Measurements from ENCODE around the gene SLC18B1.

The SLC18B1 gene

DNA sequence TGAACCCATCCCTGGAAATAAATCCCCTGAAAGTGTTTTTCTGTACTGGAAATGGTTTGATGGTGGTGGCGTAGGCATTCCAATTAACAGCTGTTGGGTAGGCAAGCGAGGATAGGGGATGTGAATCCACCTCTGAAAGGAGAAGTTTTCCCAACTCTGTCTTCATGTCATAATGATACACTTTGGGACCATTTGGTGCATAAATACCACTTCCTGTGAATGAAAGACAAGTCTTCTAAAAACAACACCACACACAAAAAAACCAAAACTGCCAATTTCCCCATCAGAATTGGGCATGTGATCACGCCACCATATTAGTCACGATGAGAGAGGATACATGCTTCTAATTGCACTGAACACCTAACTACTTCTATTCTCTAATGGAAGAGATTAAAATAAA is 47.1 kb downstream of the SLC18B1 start:
- DNase-seq (ENCODE audit: low read depth, low spot score) = no peak
- no peak overlapping the region for H3K4me3 ChIP-seq (ENCODE audit: low read length)

DNA sequence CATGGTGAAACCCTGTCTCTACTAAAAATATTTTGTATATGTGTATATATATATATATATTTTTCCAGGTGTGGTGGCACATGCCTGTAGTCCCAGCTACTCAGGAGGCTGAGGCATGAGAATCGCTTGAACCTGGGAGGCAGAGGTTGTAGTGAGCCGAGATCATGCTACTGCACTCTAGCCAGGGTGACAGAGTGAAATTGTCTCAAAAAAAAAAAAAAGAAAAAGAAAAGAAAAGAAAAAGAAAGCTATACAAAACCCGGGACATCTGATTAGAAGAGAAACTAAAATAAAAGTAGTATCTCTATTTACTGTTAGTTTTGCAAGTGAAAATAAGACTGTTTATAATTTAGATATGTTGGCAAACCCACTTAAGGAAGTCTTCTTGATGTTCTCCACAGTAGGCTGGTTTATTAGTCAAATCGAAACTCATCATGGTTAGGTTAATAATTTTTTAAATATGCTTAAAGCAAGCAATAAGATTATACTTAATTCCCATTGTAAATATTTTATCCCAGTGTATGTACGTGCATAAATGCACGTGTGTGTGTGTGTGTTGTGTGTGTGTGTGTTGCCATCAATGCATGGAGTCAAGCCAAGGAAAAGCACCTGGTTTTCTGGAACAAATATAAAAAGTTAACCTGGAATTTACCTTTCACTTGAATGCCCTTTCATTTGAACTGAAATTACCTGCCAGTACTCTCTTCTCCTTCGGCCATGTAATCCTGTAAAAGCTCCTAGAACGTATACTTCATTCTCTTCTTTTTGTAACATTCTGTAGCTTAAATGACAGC is 47.8 kb downstream of the SLC18B1 start:
- no peak for DNase-seq (ENCODE audit: low read depth, low spot score)
- no peak overlapping the region for H3K4me3 ChIP-seq (ENCODE audit: low read length)

DNA sequence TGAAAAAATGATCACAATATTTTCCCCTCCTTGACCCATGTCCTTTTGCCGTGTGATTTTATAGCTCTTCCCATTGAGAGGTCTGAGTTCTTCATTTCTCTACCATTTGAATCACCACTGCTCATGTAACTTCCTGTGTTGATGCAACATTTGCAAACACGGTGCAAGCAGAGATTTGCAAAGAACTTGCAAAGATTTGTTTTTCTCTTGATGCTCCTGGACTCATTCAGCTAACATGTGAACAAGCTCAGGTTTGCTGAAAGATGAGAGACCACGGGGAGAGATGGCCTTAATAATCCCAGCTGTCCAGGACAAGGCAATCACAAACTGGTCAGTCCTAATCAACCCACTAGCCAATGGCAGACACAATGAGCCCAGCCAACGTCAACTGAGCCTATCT is 49.3 kb downstream of the SLC18B1 start:
- H3K4me3 ChIP-seq (ENCODE audit: low read length) = no peak overlapping the region

DNA sequence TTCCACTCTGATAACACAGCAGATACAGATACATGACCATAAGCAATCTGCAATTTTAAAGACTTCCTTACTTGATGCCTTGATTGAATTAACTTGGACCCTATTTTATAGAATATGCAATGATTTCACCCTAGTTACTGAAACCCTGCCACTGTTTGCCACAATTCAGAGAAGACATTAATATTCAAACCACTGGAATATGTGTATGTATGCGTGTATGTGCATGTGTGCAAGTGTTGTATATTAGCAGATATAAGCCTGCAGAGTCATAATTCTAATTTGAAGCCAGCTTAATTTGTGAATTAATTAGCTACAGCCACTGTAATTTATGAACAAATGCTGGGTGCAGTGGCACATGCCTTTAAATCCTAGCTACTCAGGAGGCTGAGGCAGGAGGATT is 50.0 kb downstream of the SLC18B1 start:
- H3K4me3 ChIP-seq (ENCODE audit: low read length) = no peak overlapping the region

More for the DNA sequence above, 49.3 kb downstream of the SLC18B1 start:
- no peak for DNase-seq (ENCODE audit: low read depth, low spot score)

GRCh38 chr6:132746048-132746447 is 52.4 kb downstream of the SLC18B1 start:
- no peak overlapping the region for H3K4me3 ChIP-seq (ENCODE audit: low read length)
- DNase-seq (ENCODE audit: low read depth, low spot score) = no peak

More for the DNA sequence above, 50.0 kb downstream of the SLC18B1 start:
- DNase-seq (ENCODE audit: low read depth, low spot score) = no peak

GRCh38 chr6:132742495-132742894 is 55.9 kb downstream of the SLC18B1 start:
- DNase-seq (ENCODE audit: low read depth, low spot score) = no peak
- H3K4me3 ChIP-seq (ENCODE audit: low read length) = no peak overlapping the region

DNA sequence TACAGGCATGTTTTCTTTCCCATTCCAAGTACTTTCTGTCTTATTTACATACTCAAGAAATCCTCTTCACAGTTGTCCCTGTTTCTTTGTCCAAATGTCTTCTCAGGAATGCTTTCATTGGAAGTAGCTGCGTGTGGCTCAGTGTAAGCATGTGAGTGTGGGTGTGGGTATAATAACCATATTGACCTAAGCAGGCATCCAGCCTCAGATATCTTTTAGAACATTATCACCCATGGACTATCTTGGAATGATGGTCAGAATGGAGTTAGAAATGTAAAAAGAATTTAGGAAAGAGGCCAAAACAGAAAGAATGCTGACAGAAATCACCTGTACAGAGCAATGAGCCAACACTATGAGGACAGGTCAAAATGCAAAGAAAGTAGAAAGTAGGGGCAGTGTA is 57.2 kb downstream of the SLC18B1 start:
- H3K4me3 ChIP-seq (ENCODE audit: low read length) = no peak overlapping the region
- no peak for DNase-seq (ENCODE audit: low read depth, low spot score)

GRCh38 chr6:132736239-132736638 is 62.2 kb downstream of the SLC18B1 start:
- no peak overlapping the region for H3K4me3 ChIP-seq (ENCODE audit: low read length)
- DNase-seq (ENCODE audit: low read depth, low spot score) = no peak

DNA sequence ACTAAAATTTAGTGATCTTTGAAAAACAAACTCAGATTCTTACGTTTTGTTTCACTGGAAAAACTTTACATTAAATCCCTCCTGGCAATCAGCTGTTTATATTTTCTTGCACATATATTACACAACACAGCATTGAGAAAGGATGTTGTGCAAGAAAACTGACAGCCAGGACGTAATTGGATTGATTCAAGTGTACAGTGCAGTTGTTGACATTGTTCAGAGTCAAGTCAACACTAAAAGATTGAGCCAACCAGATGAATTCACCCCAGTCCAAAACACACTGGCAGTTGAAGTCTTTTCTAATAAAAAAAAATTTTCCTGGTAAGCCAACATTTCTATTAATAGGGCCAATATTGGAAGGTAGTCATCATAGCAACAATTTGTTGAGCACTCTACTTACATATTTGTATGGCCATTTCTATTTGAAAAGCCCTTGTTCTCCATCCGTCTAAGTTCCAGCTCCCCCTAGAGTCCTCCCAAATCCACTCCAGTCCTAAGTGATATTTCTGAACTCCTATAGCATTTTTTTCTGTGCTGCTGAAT is 63.7 kb downstream of the SLC18B1 start:
- no peak overlapping the region for H3K4me3 ChIP-seq (ENCODE audit: low read length)
- no peak for DNase-seq (ENCODE audit: low read depth, low spot score)

GRCh38 chr6:132733814-132734213 is 64.6 kb downstream of the SLC18B1 start:
- DNase-seq (ENCODE audit: low read depth, low spot score) = no peak
- H3K4me3 ChIP-seq (ENCODE audit: low read length) = no peak overlapping the region

DNA sequence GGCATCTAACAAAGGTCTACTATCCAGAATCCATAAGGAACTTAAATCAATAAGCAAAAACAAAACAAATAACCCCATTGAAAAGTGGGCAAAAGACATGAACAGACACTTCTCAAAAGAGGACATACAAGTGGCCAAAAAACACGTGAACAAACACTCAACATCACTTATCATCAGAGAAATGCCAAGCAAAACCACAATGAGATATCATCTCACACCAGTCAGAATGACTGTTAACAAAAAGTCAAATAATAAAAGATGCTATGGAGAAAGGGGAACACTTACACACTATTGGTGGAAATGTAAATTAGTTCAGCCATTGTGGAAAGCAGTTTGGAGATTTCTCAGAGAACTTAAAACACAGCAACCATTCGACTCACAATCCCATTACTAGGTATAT is 65.2 kb downstream of the SLC18B1 start:
- H3K4me3 ChIP-seq (ENCODE audit: low read length) = no peak overlapping the region
- DNase-seq (ENCODE audit: low read depth, low spot score) = no peak

- DNase-seq (ENCODE audit: low read depth, low spot score) = no peak
- H3K4me3 ChIP-seq (ENCODE audit: low read length) = no peak overlapping the region
Measured at GRCh38 chr6:132731086-132731485, 67.4 kb downstream of the SLC18B1 start.

DNA sequence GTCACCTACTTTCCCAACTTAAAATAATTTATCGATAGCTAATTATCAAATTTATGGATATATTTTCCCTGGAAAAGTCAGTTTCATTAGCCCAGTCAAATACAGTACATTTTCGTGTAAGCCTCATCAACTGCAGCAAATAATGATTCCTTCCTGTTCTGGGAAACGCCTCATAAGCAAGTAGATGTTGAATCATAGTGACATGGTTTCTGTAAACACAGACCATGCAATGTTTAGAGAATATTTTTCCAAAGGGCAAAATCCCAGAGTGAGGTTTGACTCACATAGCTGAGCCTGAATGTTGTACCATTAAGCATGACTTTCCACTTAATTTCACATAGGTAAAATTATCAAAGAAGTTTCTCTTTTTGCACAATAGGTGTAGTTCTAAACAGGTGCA is 67.9 kb downstream of the SLC18B1 start:
- no peak for DNase-seq (ENCODE audit: low read depth, low spot score)
- no peak overlapping the region for H3K4me3 ChIP-seq (ENCODE audit: low read length)

DNA sequence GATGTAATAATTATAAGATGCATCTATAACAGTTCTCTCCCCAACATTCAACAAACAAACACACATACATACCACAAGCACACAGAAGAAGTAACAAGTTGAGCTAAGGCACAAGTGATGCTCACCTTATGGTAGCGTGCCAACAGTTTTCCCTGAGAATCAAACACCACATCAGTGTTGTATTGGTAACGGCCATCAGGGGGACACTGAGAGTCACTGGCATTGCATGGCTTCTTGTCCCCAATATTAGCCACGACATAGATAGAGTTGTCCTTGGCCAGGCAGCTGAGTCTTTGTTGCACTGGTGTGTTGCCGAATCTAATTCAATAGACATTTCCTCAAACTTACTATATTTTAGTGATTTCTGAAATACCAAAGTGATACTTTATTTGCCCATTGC is 69.8 kb downstream of the SLC18B1 start:
- DNase-seq (ENCODE audit: low read depth, low spot score) = no peak
- H3K4me3 ChIP-seq (ENCODE audit: low read length) = no peak overlapping the region

DNA sequence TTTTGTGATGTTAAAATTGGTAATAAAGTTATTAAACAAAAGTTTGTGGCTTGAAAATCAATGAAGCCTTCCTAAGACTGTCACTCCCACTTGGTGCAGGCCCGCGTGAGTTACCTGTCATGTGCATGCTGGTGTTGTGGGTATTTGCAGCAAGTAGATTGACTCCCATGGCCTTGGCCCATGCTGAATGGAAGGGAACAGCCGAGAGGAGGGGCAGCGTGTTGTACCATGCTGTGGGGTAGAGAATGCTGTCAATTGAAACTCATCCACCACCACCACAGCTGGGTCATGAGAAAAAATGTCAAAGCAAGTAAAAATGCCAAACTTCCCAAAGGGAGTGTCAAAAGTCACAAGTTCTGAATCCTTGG is 71.8 kb downstream of the SLC18B1 start:
- H3K4me3 ChIP-seq (ENCODE audit: low read length) = no peak overlapping the region
- DNase-seq (ENCODE audit: low read depth, low spot score) = no peak

DNA sequence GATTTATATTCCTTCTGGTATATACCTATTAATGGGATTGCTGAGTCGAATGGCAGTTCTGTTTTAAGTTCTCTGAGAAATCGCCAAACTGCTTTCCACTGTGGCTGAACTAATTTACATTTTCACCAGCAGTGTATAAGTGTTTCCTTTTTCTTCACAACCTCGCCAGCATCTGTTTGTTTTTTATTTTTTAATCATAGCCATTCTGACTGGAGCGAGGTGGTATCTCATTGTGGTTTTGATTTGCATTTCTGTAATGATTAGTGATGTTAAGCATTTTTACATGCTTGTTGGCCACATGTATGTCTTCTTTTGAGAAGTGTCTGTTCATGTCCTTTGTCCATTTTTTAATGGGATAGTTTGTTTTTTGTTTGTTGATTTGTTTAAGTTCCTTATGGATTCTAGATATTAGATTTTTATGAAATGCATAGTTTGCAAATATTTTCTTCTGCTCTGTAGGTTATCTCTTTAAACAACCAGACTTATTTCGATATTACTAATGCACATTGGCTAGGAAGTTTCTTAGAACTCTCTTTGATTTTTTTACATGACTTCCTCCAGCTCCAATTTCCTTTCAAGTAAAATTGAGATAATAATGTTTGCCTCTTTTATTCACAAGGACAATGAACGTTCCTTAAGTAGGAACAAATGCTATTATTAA is 72.4 kb downstream of the SLC18B1 start:
- DNase-seq (ENCODE audit: low read depth, low spot score) = no peak
- H3K4me3 ChIP-seq (ENCODE audit: low read length) = no peak overlapping the region

DNA sequence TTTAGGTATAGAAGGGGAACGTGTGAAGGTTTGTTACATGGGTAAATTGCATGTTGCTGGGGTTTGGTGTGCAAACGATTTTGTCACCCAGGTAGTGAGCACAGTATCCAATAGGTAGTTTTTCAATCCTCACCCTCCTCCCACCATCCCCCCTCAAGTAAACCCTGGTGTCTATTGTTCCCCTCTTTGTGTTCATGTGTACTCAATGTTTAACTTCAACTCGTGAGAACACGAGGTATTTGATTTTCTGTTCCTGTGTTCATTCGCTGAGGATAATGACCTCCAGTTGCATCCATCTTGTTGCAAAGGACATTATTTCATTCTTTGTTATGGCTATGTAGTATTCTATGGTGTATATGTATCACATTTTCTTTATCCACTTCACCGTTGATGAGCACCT is 73.0 kb downstream of the SLC18B1 start:
- no peak overlapping the region for H3K4me3 ChIP-seq (ENCODE audit: low read length)
- DNase-seq (ENCODE audit: low read depth, low spot score) = no peak

DNA sequence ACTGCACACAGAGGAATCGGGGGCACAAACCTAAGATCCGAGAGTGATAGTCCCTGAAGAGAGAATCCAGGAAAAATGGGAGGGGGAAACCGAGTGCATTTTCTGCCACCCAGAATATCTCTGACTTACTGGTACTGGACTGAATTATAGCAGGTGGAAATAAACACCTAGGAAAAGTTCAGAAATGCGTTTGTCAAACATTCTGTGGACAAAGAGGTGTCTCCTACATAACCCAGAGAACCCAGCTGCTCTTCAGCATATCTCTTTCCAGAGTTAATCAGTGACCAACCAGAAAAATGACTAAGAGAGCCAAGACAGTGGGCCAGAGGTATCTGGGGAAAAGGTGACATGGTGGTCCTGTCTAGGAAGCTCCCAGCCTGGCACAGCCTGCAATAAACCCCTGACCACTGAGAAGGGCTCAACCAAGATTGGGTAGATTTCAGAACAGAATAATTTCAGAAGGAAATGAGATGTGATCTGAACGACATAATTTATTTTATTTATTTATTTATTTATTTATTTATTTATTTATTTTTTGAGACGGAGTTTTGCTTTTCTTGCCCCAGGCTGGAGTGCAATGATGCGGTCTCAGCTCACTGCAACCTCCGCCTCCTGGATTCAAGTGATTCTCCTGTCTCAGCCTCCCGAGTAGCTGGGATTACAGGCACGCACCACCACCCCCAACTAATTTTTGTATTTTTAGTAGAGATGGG is 78.5 kb downstream of the SLC18B1 start:
- H3K4me3 ChIP-seq (ENCODE audit: low read length) = no peak overlapping the region
- no peak for DNase-seq (ENCODE audit: low read depth, low spot score)

All from Jurkat, Clone E6-1 (cell line).